Thoracic aorta (tissue), 2 donors: ENCODE results near the gene MYLK. TPM values are rescaled to one million over a fixed set of nuclear protein-coding genes. Genes with fewer than 3 reads are reported as not detected.
A peak's percentile ranks its signal among the peaks of the same experiment; 100 is the strongest.
"Not testable (repeated sequence)": the region's sequence is repeated elsewhere in the genome, so short reads cannot be mapped to it uniquely, and the experiment has no call there.

Experiments used
- ATAC-seq: fragments of 150-250 bp; one replicate; pipeline ENCODE4 v1.8.0; 2017; ENCODE audit warnings: low read depth; ENCODE audit not compliant: insufficient number of reproducible peaks, low FRiP score
- DNase-seq: peaks from one replicate; pipeline ENCODE4 v3.0.0-alpha.2; 2020; ENCODE audit warnings: low spot score
- H3K27ac ChIP-seq, 2 donors: fragments of 200-600 bp; sonication (generic); 1 replicate in 1 of 2; 2 replicates in 1 of 2; pipeline ENCODE4 v1.5.1; 2016; ENCODE audit warnings: mild to moderate bottlenecking in 2 of 2, moderate library complexity in 2 of 2
- H3K27me3 ChIP-seq: fragments of 200-600 bp; sonication (generic); replicated peaks from 2 replicates; pipeline ENCODE4 v1.6.0; 2016; ENCODE audit warnings: mild to moderate bottlenecking; ENCODE audit not compliant: insufficient read depth
- H3K36me3 ChIP-seq: fragments of 200-600 bp; sonication (generic); one replicate; pipeline ENCODE4 v1.5.1; 2016
- H3K4me1 ChIP-seq, 2 donors: fragments of 200-600 bp; sonication (generic); 1 replicate in 1 of 2; 2 replicates in 1 of 2; pipeline versions ENCODE4 v1.5.1 to v1.6.0; 2016; ENCODE audit warnings: low read depth in 2 of 2, mild to moderate bottlenecking in 1 of 2; ENCODE audit not compliant: control insufficient read depth in 1 of 2
- H3K4me3 ChIP-seq: fragments of 200-600 bp; sonication (generic); 2 replicates; pipeline ENCODE4 v1.5.1; 2016; ENCODE audit warnings: mild to moderate bottlenecking
- H3K9me3 ChIP-seq: fragments of 200-600 bp; sonication (generic); 2 replicates; pipeline ENCODE4 v1.5.1; 2016
- total RNA-seq, 2 donors: library from RNA; depleted of rRNA; stranded (reverse); fragments of >200 nt; gene quantifications; one replicate each; pipeline versions ENCODE4 v1.1.0 to v1.2.3, GENCODE V29; 2016
- TF ChIP-seq, protein P1 (sequence below): fragments of 200-600 bp; sonication (generic); IDR thresholded peaks from one replicate; pipeline ENCODE4 v1.5.1; 2019; ENCODE audit warnings: antibody characterized with exemption

The MYLK gene
- total RNA-seq, 2 donors from 2014 or later: 483 to 563 TPM

- Histone ChIP-seq H3K4me1 (peaks cover 18 to 65% of the 10 kb centered on the region in 2 donors), H3K36me3 (peaks cover 4% of the 10 kb centered on the region), H3K4me3 (no peak overlapping the region), H3K9me3 (no peaks in the 10 kb centered on the region), H3K27me3 (no peaks in the 10 kb centered on the region), H3K27ac (peak overlapping the region; percentile 34 to 54)
- TF ChIP-seq, protein P1, sequence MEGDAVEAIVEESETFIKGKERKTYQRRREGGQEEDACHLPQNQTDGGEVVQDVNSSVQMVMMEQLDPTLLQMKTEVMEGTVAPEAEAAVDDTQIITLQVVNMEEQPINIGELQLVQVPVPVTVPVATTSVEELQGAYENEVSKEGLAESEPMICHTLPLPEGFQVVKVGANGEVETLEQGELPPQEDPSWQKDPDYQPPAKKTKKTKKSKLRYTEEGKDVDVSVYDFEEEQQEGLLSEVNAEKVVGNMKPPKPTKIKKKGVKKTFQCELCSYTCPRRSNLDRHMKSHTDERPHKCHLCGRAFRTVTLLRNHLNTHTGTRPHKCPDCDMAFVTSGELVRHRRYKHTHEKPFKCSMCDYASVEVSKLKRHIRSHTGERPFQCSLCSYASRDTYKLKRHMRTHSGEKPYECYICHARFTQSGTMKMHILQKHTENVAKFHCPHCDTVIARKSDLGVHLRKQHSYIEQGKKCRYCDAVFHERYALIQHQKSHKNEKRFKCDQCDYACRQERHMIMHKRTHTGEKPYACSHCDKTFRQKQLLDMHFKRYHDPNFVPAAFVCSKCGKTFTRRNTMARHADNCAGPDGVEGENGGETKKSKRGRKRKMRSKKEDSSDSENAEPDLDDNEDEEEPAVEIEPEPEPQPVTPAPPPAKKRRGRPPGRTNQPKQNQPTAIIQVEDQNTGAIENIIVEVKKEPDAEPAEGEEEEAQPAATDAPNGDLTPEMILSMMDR: no peak
- ATAC-seq (no peak), DNase-seq (no peak)
Measured at GRCh38 chr3:123723070-123723469, 161.1 kb downstream of the MYLK start.

DNA sequence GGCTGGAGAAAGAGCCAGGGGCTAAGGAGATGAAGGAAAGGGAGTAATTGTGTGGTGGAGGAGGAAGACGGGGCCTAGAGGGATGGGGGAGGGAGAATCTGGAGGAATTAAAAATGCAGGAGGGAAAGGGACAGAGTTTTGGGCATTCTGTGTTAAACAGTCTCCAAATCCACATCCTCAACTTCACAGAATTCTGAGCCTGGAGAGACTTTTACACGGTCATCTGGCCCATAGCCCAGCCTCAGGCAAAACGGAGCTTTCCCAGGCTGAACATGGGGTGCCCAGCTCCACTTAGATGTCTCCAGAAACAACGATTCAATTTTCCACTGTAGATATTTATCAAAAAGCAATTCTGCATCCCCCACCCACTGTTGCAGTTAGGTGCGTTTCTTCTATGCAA lies 161.7 kb downstream of the MYLK start:
- ATAC-seq (no peak), DNase-seq (no peak)
- Histone ChIP-seq H3K4me1 (peaks cover 20 to 68% of the 10 kb centered on the region in 2 donors), H3K27ac (peak overlapping the region in 1 of 2 donors; percentile 33), H3K9me3 (no peaks in the 10 kb centered on the region), H3K4me3 (no peak overlapping the region), H3K27me3 (no peaks in the 10 kb centered on the region), H3K36me3 (peaks cover 4% of the 10 kb centered on the region)
- TF ChIP-seq, protein P1: no peak

DNA sequence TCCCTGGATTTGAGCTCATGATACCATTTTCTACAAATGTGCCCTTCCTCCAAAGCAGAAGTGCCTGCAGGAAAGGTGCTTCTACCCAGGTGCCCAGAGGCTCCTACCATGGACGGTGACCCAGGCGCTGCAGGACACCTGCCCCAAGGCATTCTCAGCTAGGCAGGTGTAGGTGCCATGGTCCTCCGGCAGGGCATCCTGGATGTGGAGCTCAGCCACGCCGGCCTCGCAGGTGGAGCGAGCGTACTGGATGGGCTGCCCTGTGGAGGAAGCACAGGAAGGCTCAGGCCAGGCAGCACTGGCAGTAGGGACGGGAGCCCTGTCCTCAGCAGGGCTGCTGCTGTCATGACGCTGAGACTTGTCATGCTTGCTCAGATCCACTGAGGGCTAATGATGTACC lies 162.1 kb downstream of the MYLK start:
- no peak overlapping the region for H3K4me3 ChIP-seq
- DNase-seq (no peak), ATAC-seq (no peak)
- TF ChIP-seq, protein P1: no peak
- peaks cover 20 to 72% of the 10 kb centered on the region in 2 donors for H3K4me1 ChIP-seq
- no peaks in the 10 kb centered on the region for H3K9me3 ChIP-seq
- H3K27ac ChIP-seq: peak overlapping the region in 1 of 2 donors; percentile 33
- peaks cover 4% of the 10 kb centered on the region for H3K36me3 ChIP-seq
- no peaks in the 10 kb centered on the region for H3K27me3 ChIP-seq

- not testable (repeated sequence) for H3K9me3 ChIP-seq, H3K27me3 ChIP-seq, H3K4me3 ChIP-seq, ATAC-seq, DNase-seq, H3K36me3 ChIP-seq
- H3K27ac ChIP-seq: peak overlapping the region; percentile 72 to 83
- peaks cover 22 to 81% of the 10 kb centered on the region in 2 donors for H3K4me1 ChIP-seq
Measured at GRCh38 chr3:123721095-123721689, 162.9 kb downstream of the MYLK start.

DNA sequence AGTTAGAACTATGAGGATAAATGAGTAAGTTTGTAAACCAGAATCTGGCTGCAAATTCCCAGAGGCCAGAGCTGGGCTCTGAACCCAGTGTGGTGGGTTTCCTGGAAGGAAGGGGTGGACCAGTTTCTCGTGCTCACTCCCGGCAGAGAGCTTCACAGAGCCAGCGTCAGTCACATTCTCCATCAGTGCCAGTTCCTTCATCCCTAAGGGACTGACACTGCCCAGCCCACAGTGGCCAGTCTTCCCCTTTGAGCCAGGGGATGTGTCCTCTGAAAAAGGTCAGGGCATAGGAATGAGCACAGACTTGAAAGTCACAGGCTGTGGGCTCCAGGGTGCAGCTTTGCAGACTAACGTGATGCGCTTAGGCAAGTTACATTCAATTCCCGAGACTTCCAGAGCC lies 163.5 kb downstream of the MYLK start:
- H3K4me3 ChIP-seq: no peak overlapping the region
- no peaks in the 10 kb centered on the region for H3K27me3 ChIP-seq
- H3K27ac ChIP-seq: peak overlapping the region; percentile 72 to 83
- H3K36me3 ChIP-seq: peaks cover 4% of the 10 kb centered on the region
- peak; percentile 15 for ATAC-seq
- no peak for DNase-seq
- H3K4me1 ChIP-seq: peaks cover 25 to 86% of the 10 kb centered on the region in 2 donors
- TF ChIP-seq, protein P1: no peak
- no peaks in the 10 kb centered on the region for H3K9me3 ChIP-seq
